ENCODE measurements around the gene TOP3A. TPM values are rescaled to one million over a fixed set of nuclear protein-coding genes. Genes with fewer than 3 reads are reported as not detected.

TOP3A gene
- total RNA-seq, 1 experiment from 2014 or later, result 48.8 TPM

GRCh38 chr17:18252160-18252559 lies 62.6 kb downstream of the TOP3A start:
- no peaks in the 10 kb centered on the region for H3K27me3 ChIP-seq (ENCODE audit: insufficient read depth, low read length)
- ATAC-seq (no peak), DNase-seq (ENCODE audit: low read depth, low spot score) (no peak)
- H4K20me1 ChIP-seq (ENCODE audit: insufficient read depth), result peaks cover 6% of the 10 kb centered on the region; the same call in 1 of the 2 replicates
- no peak overlapping the region for H3K27ac ChIP-seq (ENCODE audit: low read depth, low read length)
- peaks cover 26% of the 10 kb centered on the region for H3K79me2 ChIP-seq (ENCODE audit: insufficient read depth, low read length)
- H3K36me3 ChIP-seq (ENCODE audit: control insufficient read depth in 1 of 2, insufficient read depth in 2 of 2, low read length in 2 of 2), result peaks cover 15 to 56% of the 10 kb centered on the region in 2 experiments
- H3K4me1 ChIP-seq (ENCODE audit: control insufficient read depth in 1 of 2, insufficient read depth in 2 of 2, low read length in 2 of 2), result peaks cover 6 to 16% of the 10 kb centered on the region in 2 experiments; a peak in 3 of 4 replicates
- H3K9ac ChIP-seq (ENCODE audit: low read length), result no peak overlapping the region
- no peak overlapping the region for H3K4me2 ChIP-seq (ENCODE audit: low read length)
- intact Hi-C loops (cut with micrococcal nuclease), result no loop called here
- TF ChIP-seq, protein P1, sequence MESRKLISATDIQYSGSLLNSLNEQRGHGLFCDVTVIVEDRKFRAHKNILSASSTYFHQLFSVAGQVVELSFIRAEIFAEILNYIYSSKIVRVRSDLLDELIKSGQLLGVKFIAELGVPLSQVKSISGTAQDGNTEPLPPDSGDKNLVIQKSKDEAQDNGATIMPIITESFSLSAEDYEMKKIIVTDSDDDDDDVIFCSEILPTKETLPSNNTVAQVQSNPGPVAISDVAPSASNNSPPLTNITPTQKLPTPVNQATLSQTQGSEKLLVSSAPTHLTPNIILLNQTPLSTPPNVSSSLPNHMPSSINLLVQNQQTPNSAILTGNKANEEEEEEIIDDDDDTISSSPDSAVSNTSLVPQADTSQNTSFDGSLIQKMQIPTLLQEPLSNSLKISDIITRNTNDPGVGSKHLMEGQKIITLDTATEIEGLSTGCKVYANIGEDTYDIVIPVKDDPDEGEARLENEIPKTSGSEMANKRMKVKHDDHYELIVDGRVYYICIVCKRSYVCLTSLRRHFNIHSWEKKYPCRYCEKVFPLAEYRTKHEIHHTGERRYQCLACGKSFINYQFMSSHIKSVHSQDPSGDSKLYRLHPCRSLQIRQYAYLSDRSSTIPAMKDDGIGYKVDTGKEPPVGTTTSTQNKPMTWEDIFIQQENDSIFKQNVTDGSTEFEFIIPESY (IDR thresholded peaks at IDR 0.05; ENCODE audit: extremely low read depth, insufficient replicate concordance, low read length), result no peak
- TF ChIP-seq ELF1 (IDR thresholded peaks at IDR 0.05; ENCODE audit: borderline replicate concordance, low read depth) (no peak), CTCF (IDR thresholded peaks at IDR 0.05 in 2 of 3, conservative IDR thresholded peaks at IDR 0.05 in 1 of 3; ENCODE audit: borderline replicate concordance in 1 of 3, insufficient read depth in 1 of 3, low read depth in 2 of 3, low read length in 2 of 3) (no peak), EGR1 (IDR thresholded peaks at IDR 0.05; ENCODE audit: low read depth) (no peak), ATF3 (IDR thresholded peaks at IDR 0.05) (no peak), ZFX (IDR thresholded peaks at IDR 0.05) (no peak), FOSL1 (IDR thresholded peaks at IDR 0.05; ENCODE audit: low read depth) (no peak), SRF (IDR thresholded peaks at IDR 0.05; ENCODE audit: low read depth) (no peak), EZH2 (IDR thresholded peaks at IDR 0.05) (no peak), CEBPB (IDR thresholded peaks at IDR 0.05; ENCODE audit: low read depth) (no peak), ZNF274 (IDR thresholded peaks at IDR 0.05; ENCODE audit: low read depth, low read length) (no peak)
- TF ChIP-seq, protein P2, sequence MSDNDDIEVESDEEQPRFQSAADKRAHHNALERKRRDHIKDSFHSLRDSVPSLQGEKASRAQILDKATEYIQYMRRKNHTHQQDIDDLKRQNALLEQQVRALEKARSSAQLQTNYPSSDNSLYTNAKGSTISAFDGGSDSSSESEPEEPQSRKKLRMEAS (IDR thresholded peaks at IDR 0.05), result no peak
- ChIA-PET POLR2A (no interaction called here), RAD21 (ENCODE audit: low non-redundant PET in 1 of 2, low total read pairs in 2 of 2, uncharacterized antibody in 2 of 2, unreplicated experiment in 2 of 2) (no interaction called here), CTCF (no interaction called here)
- no peak overlapping the region for H3K4me3 ChIP-seq (replicated peaks in 1 of 2; ENCODE audit: low read depth in 1 of 2, low read length in 2 of 2)
- H3K9me2 ChIP-seq (ENCODE audit: insufficient read depth), result no peaks in the 10 kb centered on the region
- BruUV-seq (replicated peaks), result no TSS peak
- H2AFZ ChIP-seq (ENCODE audit: low read depth, low read length, poor library complexity, severe bottlenecking), result no peak overlapping the region
- no peaks in the 10 kb centered on the region for H3K9me3 ChIP-seq (ENCODE audit: control insufficient read depth in 1 of 2, insufficient read depth in 1 of 2, low read depth in 1 of 2, low read length in 2 of 2)
